ENCODE data around the gene APOL1. TPM values are rescaled to one million over a fixed set of nuclear protein-coding genes. Genes with fewer than 3 reads are reported as not detected.

Gene APOL1
- total and polyA plus RNA-seq, 10 of the 15 experiments (the other 5 are each of a cell fraction or from before 2014, with no cell fraction given), result 9.0 to 42.0 (median 17.6) TPM

GRCh38 chr22:36293606-36294292, 40.8 kb downstream of the APOL1 start:
- no peak for DNase-seq (ENCODE audit: low read depth, low spot score)
- no peaks in the 10 kb centered on the region for H3K79me2 ChIP-seq (ENCODE audit: control insufficient read depth, insufficient read depth, low read length)

More at GRCh38 chr22:36293606-36294292, 40.8 kb downstream of the APOL1 start:
- FAIRE-seq (no peak), ATAC-seq (no peak)
- Histone ChIP-seq H3K4me2 (ENCODE audit: control insufficient read depth, insufficient read depth) (no peak overlapping the region), H4K20me1 (ENCODE audit: control insufficient read depth, insufficient read depth) (no peaks in the 10 kb centered on the region), H3K4me3 (no peak overlapping the region), H3K9me3 (replicated peaks; ENCODE audit: control insufficient read depth, insufficient read depth, low read length) (no peaks in the 10 kb centered on the region), H3K27me3 (replicated peaks in 1 of 2; ENCODE audit: control insufficient read depth in 2 of 2, insufficient read depth in 2 of 2, low read length in 1 of 2) (no peaks in the 10 kb centered on the region), H3K4me1 (ENCODE audit: control insufficient read depth, insufficient read depth, low read length) (no peaks in the 10 kb centered on the region), H3K27ac (ENCODE audit: control insufficient read depth, insufficient read depth) (no peak overlapping the region), H2AFZ (ENCODE audit: control insufficient read depth, low read depth, low read length) (no peak overlapping the region), H3K36me3 (ENCODE audit: control insufficient read depth in 2 of 2, insufficient read depth in 2 of 2, low read length in 1 of 2) (peaks cover 58 to 67% of the 10 kb centered on the region in 2 experiments), H3K9ac (ENCODE audit: control insufficient read depth, insufficient read depth, low read length) (no peak overlapping the region)
- intact Hi-C loops (cut with micrococcal nuclease; ENCODE audit: unreplicated experiment) (no loop called here), in situ Hi-C loops (cut with MboI) (no loop called here)
- no TSS peak for BruUV-seq (replicated peaks)
- CTCF ChIA-PET, result interaction anchor here (0.9 to 1.7 kb wide), 3 partner anchors 16 to 177 kb away, joined by 3 to 6 read pairs (median 3); partner anchors contain the start of gene APOL2
- TF ChIP-seq RAD21 (IDR thresholded peaks at IDR 0.05; ENCODE audit: insufficient read depth, low read depth, low read length) (no peak), RELA (IDR thresholded peaks at IDR 0.05; ENCODE audit: borderline replicate concordance, partially characterized antibody) (no peak), FOXM1 (IDR thresholded peaks at IDR 0.05; ENCODE audit: low read depth, low read length) (no peak), CEBPZ (IDR thresholded peaks at IDR 0.05; ENCODE audit: low read depth, low read length) (no peak), POLR2A (IDR thresholded peaks at IDR 0.05; ENCODE audit: low read depth, low read length) (0 out of 2 replicates have a peak, but pooled peaks have one; percentile 36), POU2F2 (IDR thresholded peaks at IDR 0.05; ENCODE audit: borderline replicate concordance, low read depth, low read length) (no peak), BCLAF1 (IDR thresholded peaks at IDR 0.05) (no peak)
- RAD21 ChIA-PET (ENCODE audit: unreplicated experiment), result no interaction called here
- SMC1A ChIA-PET (ENCODE audit: uncharacterized antibody, unreplicated experiment), result interaction anchor here (0.8 to 1.1 kb wide), 2 partner anchors 18 to 176 kb away, joined by 3 read pairs; no protein-coding TSS in a partner anchor
- WGBS (ENCODE audit: insufficient coverage, insufficient replicate concordance, low lambda C conversion rate, missing lambda C conversion rate), result 89% methylated on average over 22 of the region's 26 CpGs
- POLR2A ChIA-PET, result no interaction called here
